ENCODE measurements around the gene COL13A1. TPM values are rescaled to one million over a fixed set of nuclear protein-coding genes. Genes with fewer than 3 reads are reported as not detected.

The COL13A1 gene
- total RNA-seq, 6 experiments from 2014 or later = 33.5 to 46.6 (median 38.1) TPM

- peaks cover 6% of the 10 kb centered on the region for H3K27me3 Mint-ChIP-seq (ENCODE audit: insufficient read depth)
- peak overlapping the region; percentile 20; the same call in 1 of the 2 replicates for H3K27ac Mint-ChIP-seq
- peaks cover 49% of the 10 kb centered on the region for H3K36me3 Mint-ChIP-seq (ENCODE audit: low read depth)
Measured at GRCh38 chr10:69820817-69821216, 19.1 kb downstream of the COL13A1 start.

GRCh38 chr10:69825604-69826003 lies 23.9 kb downstream of the COL13A1 start:
- no peak for DNase-seq
- Mint-ChIP-seq H3K9me3 (no peaks in the 10 kb centered on the region), H3K27ac (no peak overlapping the region), H3K36me3 (ENCODE audit: low read depth) (peaks cover 47% of the 10 kb centered on the region), H3K27me3 (ENCODE audit: insufficient read depth) (peaks cover 4% of the 10 kb centered on the region), H3K4me1 (ENCODE audit: low read depth) (peaks cover 13% of the 10 kb centered on the region), H3K4me3 (no peak overlapping the region)
- no peak for TF ChIP-seq CTCF (IDR thresholded peaks at IDR 0.05)

More at GRCh38 chr10:69820817-69821216, 19.1 kb downstream of the COL13A1 start:
- Mint-ChIP-seq H3K9me3 (peaks cover 9% of the 10 kb centered on the region), H3K4me3 (no peak overlapping the region), H3K4me1 (ENCODE audit: low read depth) (peaks cover 52% of the 10 kb centered on the region)
- no peak for DNase-seq
- no peak for TF ChIP-seq CTCF (IDR thresholded peaks at IDR 0.05)

GRCh38 chr10:69826094-69826493 lies 24.4 kb downstream of the COL13A1 start:
- DNase-seq = no peak
- no peak for TF ChIP-seq CTCF (IDR thresholded peaks at IDR 0.05)
- Mint-ChIP-seq H3K4me3 (no peak overlapping the region), H3K36me3 (ENCODE audit: low read depth) (peaks cover 45% of the 10 kb centered on the region), H3K27ac (no peak overlapping the region), H3K27me3 (ENCODE audit: insufficient read depth) (peaks cover 3% of the 10 kb centered on the region), H3K4me1 (ENCODE audit: low read depth) (peaks cover 14% of the 10 kb centered on the region), H3K9me3 (no peaks in the 10 kb centered on the region)

- H3K9me3 Mint-ChIP-seq = no peaks in the 10 kb centered on the region
- peak; percentile 38; the same call in 1 of the 2 replicates for TF ChIP-seq CTCF (IDR thresholded peaks at IDR 0.05)
- peaks cover 38% of the 10 kb centered on the region for H3K36me3 Mint-ChIP-seq (ENCODE audit: low read depth)
- no peak overlapping the region for H3K4me3 Mint-ChIP-seq
- peaks cover 22% of the 10 kb centered on the region for H3K4me1 Mint-ChIP-seq (ENCODE audit: low read depth)
- DNase-seq = no peak
- no peak overlapping the region for H3K27ac Mint-ChIP-seq
- peaks cover 3% of the 10 kb centered on the region for H3K27me3 Mint-ChIP-seq (ENCODE audit: insufficient read depth)
Measured at GRCh38 chr10:69826789-69827554, 25.3 kb downstream of the COL13A1 start.

- Mint-ChIP-seq H3K36me3 (ENCODE audit: low read depth) (peaks cover 45% of the 10 kb centered on the region), H3K9me3 (no peaks in the 10 kb centered on the region), H3K27ac (no peak overlapping the region), H3K4me3 (no peak overlapping the region), H3K4me1 (ENCODE audit: low read depth) (peaks cover 24% of the 10 kb centered on the region), H3K27me3 (ENCODE audit: insufficient read depth) (peaks cover 3% of the 10 kb centered on the region)
- DNase-seq = no peak
- no peak for TF ChIP-seq CTCF (IDR thresholded peaks at IDR 0.05)
Measured at GRCh38 chr10:69828144-69828870, 26.6 kb downstream of the COL13A1 start.
